IPS-15b (cell line): ENCODE measurements around the gene ATP2C2.

Source experiments
- H3K27me3 ChIP-seq: one replicate; pipeline ENCODE4 v1.6.1; 2013; ENCODE audit warnings: low read length; ENCODE audit not compliant: control insufficient read depth, insufficient read depth
- H3K36me3 ChIP-seq: one replicate; pipeline ENCODE4 v1.6.1; 2013; ENCODE audit warnings: low read length; ENCODE audit not compliant: control insufficient read depth, insufficient read depth
- H3K4me1 ChIP-seq: one replicate; pipeline ENCODE4 v1.6.1; 2013; ENCODE audit warnings: mild to moderate bottlenecking, low read length; ENCODE audit not compliant: control insufficient read depth, insufficient read depth
- H3K4me3 ChIP-seq: one replicate; pipeline ENCODE4 v1.5.1; 2013; ENCODE audit warnings: low read depth, low read length
- H3K9ac ChIP-seq: one replicate; pipeline ENCODE4 v1.6.1; 2013; ENCODE audit warnings: low read depth, mild to moderate bottlenecking, low read length
- H3K9me3 ChIP-seq: one replicate; pipeline ENCODE4 v1.6.1; 2013; ENCODE audit warnings: mild to moderate bottlenecking, low read length; ENCODE audit not compliant: control insufficient read depth, insufficient read depth

ATP2C2 gene

DNA sequence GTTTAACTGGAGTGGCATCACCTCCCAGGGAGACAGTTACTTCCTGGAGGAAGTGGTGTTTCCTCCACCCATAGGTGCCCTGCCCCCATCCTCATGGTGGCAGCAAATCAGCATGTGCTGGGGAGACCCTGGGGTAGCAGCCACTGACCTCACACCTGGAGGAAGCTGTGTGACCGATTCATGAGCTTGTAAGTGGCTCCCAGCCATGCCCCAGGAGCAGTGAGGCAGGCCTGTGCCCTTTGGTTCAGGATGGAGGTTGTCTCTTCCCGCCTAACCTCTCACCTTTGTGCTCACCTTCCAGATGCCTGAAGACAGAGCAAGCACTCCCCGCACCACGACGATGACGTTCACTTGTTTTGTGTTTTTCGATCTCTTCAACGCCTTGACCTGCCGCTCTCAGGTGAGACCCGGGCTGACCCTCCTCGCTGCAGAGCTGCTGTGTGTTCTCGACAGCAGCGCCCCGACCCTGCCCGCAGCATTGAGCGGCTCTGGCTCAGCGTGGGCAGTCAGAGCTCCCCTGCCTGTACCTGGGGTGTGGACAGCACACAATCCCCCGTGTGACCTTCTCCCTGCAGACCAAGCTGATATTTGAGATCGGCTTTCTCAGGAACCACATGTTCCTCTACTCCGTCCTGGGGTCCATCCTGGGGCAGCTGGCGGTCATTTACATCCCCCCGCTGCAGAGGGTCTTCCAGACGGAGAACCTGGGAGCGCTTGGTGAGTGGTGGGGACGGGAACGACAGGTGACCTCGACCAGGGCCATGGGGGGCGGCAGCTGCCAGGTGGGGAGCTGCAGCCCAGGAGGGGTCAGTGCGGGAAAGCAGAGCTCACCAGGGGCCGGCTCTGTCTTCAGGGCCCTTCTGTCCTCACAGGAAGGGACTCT lies 93.3 kb downstream of the ATP2C2 start:
- Histone ChIP-seq H3K4me3 (no peak overlapping the region), H3K4me1 (no peaks in the 10 kb centered on the region), H3K36me3 (peaks cover 3% of the 10 kb centered on the region), H3K27me3 (no peaks in the 10 kb centered on the region), H3K9ac (no peak overlapping the region), H3K9me3 (no peaks in the 10 kb centered on the region)

DNA sequence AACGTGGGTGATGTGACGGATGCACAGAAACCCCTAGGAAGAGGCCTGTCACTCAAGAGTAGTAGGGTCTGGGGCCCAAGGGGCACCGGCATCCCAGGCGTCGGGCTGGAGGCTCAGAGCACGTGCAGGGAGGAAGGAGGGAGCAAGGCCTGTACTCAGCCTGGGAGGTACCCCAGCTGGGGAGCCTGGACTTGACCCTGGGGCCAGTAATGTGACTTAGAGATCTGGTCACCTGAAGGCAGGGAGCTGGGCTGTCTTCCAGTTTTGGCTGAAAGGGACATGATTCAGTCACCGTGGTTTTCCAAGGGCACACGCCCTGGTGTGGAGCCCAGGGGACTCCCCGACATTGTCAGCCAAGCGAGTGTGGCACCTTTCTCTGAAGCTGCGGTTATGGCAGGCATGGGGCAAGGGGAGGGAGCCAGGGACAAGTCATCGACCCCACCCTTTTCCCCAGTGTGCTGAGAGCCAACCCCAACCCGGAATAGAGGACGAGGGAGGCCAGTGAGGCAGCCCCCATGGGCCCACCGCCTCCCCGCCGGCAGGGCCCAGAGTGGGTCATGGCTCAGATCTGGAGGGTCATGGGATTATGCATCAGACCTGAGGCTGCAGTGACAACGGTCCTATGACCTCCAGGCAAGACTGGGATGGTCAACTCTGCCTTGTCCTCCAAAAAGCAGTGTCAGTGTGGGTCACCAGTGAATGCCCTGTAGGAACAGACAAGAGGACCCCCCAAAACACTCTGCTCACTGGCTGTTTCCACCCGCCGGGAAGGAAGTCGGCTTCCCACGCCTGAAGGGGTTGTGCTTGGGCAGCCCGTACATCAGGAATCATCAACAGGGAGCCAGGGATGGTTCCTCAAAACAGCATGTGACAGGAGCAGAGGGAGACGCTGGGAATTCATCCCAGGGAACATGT lies 94.2 kb downstream of the ATP2C2 start:
- Histone ChIP-seq H3K9ac (no peak overlapping the region), H3K27me3 (no peaks in the 10 kb centered on the region), H3K9me3 (no peaks in the 10 kb centered on the region), H3K4me1 (no peaks in the 10 kb centered on the region), H3K4me3 (no peak overlapping the region), H3K36me3 (peaks cover 3% of the 10 kb centered on the region)

DNA sequence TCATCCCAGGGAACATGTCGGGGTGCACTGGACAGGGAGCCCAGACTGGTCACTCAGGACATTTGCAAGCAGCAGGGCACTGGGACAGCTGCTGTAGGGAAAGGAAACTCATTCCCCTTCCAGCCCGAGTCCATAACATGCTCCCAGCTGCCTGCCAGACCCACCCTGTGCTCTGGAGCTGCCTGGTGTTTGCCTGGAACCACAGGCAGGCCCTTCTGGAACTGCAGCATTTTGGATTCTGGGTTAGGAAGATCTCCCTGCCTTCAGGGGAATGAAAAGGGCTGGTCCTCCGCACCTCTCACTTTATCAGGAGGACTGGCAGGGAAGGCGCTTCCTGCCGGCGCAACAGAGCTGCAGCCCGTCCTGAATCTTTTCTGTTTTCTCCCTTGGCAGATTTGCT lies 94.9 kb downstream of the ATP2C2 start:
- no peaks in the 10 kb centered on the region for H3K27me3 ChIP-seq
- no peaks in the 10 kb centered on the region for H3K9me3 ChIP-seq
- no peak overlapping the region for H3K9ac ChIP-seq
- no peak overlapping the region for H3K4me3 ChIP-seq
- no peaks in the 10 kb centered on the region for H3K4me1 ChIP-seq
- peaks cover 3% of the 10 kb centered on the region for H3K36me3 ChIP-seq

DNA sequence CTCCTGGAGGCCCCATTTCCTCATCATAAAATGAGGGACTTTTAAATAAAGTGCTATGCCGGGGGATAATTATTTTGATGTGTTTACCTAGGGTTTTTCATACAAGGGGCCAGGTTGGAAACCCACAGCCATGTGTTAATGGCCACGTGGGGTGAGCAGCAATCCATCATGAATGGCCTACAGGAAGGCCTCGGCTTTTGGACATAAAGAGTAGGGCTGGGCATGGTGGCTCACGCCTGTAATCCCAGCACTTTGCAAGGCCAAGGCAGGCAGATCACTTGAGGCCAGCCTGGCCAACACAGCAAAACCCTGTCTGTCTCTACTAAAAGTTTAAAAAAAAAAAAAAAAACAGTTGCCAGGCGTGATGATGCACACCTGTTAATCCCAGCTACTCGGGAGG lies 95.8 kb downstream of the ATP2C2 start:
- H3K4me3 ChIP-seq: no peak overlapping the region
- H3K4me1 ChIP-seq: no peaks in the 10 kb centered on the region
- no peaks in the 10 kb centered on the region for H3K9me3 ChIP-seq
- H3K27me3 ChIP-seq: no peaks in the 10 kb centered on the region
- peaks cover 5% of the 10 kb centered on the region for H3K36me3 ChIP-seq
- H3K9ac ChIP-seq: no peak overlapping the region

DNA sequence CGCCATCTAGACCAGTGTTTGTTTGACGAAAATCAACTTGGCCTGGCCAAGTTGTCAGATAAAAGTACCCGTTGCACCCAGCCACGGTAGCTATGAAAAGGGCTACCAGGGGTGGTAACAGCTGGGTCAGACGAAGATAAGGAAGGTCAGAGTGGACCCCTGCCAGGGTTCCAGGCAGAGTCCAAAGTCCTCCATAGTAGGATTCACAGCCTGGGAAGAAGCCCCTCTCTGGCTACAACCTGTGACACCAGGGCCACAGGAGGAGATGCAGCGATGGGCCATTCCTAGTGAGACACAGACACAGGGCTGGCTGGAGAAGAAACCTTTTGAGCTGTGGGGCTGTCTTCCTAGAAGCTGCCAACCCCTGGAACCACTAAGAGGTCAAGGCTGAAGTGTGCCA lies 96.8 kb downstream of the ATP2C2 start:
- H3K9ac ChIP-seq: no peak overlapping the region
- no peaks in the 10 kb centered on the region for H3K27me3 ChIP-seq
- H3K4me3 ChIP-seq: no peak overlapping the region
- H3K36me3 ChIP-seq: peaks cover 6% of the 10 kb centered on the region
- no peaks in the 10 kb centered on the region for H3K4me1 ChIP-seq
- no peaks in the 10 kb centered on the region for H3K9me3 ChIP-seq

DNA sequence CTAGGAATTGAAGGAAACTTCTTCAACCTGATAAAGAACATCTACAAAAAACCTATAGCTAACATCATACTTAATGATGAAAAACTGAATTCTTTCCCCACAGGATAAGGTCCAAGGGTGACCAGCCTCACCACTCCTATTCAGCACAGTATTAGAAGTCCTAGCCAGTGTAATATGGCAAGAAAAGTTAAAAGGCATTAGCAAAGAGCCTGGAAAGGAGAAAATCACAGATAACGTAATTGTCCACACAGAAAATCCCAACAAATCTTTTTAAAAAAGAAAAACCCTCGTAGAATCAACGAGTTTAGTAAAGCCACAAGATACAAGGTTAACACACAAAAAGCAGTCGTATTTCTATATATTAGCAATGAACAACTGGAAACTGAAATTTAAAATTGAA lies 98.4 kb downstream of the ATP2C2 start:
- Histone ChIP-seq H3K4me1 (no peaks in the 10 kb centered on the region), H3K4me3 (no peak overlapping the region), H3K9ac (no peak overlapping the region), H3K9me3 (no peaks in the 10 kb centered on the region), H3K27me3 (no peaks in the 10 kb centered on the region), H3K36me3 (peaks cover 3% of the 10 kb centered on the region)

DNA sequence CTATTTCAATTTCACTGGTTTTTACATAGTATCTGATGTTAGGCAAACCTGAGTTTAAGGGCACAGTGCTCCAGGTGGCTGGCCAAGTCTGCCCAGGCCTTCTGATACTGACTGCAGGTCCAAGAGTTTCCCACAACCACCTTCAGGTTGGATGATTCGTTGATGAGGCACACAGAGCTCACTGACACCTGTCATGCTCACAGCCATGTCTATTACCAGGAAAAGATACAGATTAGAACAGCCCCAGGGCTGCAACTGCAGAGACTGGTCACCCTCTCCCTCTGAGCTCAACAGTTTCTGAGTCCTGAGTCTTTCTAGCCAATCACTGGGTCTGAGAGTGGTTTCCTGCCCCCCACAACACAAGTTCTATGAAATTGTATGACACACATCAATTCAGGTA lies 98.9 kb downstream of the ATP2C2 start:
- Histone ChIP-seq H3K27me3 (no peaks in the 10 kb centered on the region), H3K9ac (no peak overlapping the region), H3K9me3 (no peaks in the 10 kb centered on the region), H3K36me3 (peaks cover 3% of the 10 kb centered on the region), H3K4me3 (no peak overlapping the region), H3K4me1 (no peaks in the 10 kb centered on the region)

DNA sequence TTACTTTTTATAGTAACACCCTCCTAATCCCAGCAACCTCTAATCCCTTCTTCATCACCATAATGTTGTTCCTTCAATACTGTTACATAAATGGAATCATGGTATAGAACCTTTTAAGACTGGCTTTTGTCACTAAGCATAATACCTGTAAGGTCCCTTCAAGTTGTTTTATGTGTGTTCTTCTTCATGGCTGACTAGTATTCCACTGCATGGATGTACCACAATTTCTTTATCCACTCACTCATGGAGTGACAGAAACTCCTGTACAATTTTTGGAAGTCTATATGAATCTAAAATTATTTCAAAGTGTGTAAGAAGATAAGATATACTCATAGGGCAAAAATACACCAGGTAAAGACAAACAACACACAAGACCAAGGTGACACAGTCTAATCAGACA lies 99.4 kb downstream of the ATP2C2 start:
- H3K9me3 ChIP-seq: no peaks in the 10 kb centered on the region
- no peaks in the 10 kb centered on the region for H3K4me1 ChIP-seq
- H3K27me3 ChIP-seq: no peaks in the 10 kb centered on the region
- H3K9ac ChIP-seq: no peak overlapping the region
- peaks cover 3% of the 10 kb centered on the region for H3K36me3 ChIP-seq
- no peak overlapping the region for H3K4me3 ChIP-seq

DNA sequence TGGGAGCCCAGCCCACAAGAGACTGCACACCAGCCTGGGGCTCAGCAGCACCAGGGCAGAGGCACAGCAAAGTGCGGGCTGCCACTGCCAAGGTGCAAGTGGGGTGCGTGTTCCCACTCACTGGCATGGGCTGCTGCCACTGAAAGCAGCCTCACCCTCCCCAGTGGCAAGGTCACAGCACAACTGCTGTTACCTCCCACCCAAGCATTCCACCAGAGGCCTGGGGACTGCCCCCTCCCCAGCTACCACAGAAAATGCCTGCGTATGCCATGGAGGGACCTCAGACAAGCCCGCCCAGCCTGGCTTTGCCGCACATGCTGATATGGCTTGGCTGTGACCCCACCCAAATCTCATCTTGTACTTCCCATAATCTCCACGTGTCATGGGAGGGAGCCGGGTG lies 103.0 kb downstream of the ATP2C2 start:
- H3K4me3 ChIP-seq: no peak overlapping the region
- no peak overlapping the region for H3K9ac ChIP-seq
- H3K36me3 ChIP-seq: peaks cover 3% of the 10 kb centered on the region
- no peaks in the 10 kb centered on the region for H3K27me3 ChIP-seq
- H3K9me3 ChIP-seq: peaks cover 4% of the 10 kb centered on the region
- H3K4me1 ChIP-seq: no peaks in the 10 kb centered on the region

DNA sequence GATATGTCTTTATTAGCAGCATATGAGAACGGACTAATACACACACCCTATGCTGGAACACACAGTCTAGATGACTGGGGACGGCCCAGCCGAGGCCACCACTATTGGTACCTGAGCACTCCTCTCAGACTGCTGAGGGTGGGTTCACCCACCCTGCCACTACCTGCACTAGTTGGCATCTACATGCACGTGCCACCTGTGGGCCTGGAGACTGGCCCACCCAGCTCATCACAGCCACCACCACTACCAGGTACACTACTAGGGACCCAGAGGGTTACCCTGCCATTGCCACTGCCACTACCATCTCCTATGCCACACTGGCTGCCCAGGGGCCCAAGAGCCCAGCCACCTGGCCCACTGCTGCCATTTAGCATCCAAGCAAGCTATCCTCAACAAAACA lies 103.6 kb downstream of the ATP2C2 start:
- H3K4me3 ChIP-seq: no peak overlapping the region
- peaks cover 3% of the 10 kb centered on the region for H3K36me3 ChIP-seq
- no peaks in the 10 kb centered on the region for H3K4me1 ChIP-seq
- no peaks in the 10 kb centered on the region for H3K27me3 ChIP-seq
- peaks cover 4% of the 10 kb centered on the region for H3K9me3 ChIP-seq
- no peak overlapping the region for H3K9ac ChIP-seq

DNA sequence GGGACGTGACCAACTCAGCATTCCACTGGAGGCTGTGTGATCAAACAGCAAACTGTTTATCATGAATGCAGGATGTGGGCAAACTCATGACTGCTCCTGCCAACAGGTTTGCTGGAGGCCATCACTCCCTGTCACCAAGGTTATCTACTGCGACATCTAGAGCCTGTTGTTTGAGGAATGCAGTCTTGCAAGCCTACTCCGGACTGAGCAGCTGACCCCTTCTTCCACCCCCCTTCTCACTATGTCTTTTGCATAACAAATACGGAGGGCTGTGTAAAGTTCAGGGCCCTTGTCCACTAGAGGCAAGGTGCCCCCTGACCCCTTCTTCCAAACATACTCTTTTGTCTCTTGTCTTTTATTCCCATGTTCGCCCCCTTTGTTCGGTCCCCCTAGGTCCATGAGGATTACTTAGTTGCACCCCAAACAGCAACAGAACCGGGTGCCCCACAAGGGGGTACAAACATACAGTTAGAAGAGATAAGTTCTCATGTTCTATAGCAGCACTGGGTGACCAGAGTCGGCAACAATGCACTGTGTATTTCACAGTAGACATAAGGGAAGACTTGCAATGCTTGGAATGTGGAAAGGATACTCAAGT lies 107.4 kb downstream of the ATP2C2 start:
- Histone ChIP-seq H3K27me3 (no peaks in the 10 kb centered on the region), H3K9me3 (peaks cover 4% of the 10 kb centered on the region), H3K36me3 (peaks cover 2% of the 10 kb centered on the region), H3K4me3 (no peak overlapping the region), H3K4me1 (no peaks in the 10 kb centered on the region), H3K9ac (no peak overlapping the region)
